ENCODE results near the gene ASTN2.

- TF ChIP-seq CTCF (conservative IDR thresholded peaks at IDR 0.05 in 1 of 2, IDR thresholded peaks at IDR 0.05 in 1 of 2; ENCODE audit: extremely low read depth in 1 of 2, insufficient read depth in 1 of 2, low read depth in 1 of 2, low read length in 2 of 2) (no peak), EZH2 (IDR thresholded peaks at IDR 0.05; ENCODE audit: borderline replicate concordance, low read length) (no peak)
These were observed 278.4 kb downstream of the ASTN2 start for GRCh38 chr9:117136461-117136860.
